GM12891 (cell line): ENCODE results near the gene ATXN7L1.

Experiments
- POLR2A ChIP-seq: IDR thresholded peaks from 2 replicates; pipeline ENCODE4 v1.6.1; 2011; ENCODE audit warnings: low read depth, low read length, control low read depth
- POLR2AphosphoS5 ChIP-seq: IDR thresholded peaks from 2 replicates; pipeline ENCODE4 v1.6.1; 2011; ENCODE audit warnings: low read depth, low read length, control low read depth
- SPI1 ChIP-seq: IDR thresholded peaks from 2 replicates; pipeline ENCODE4 v1.6.1; 2011; ENCODE audit warnings: low read depth, low read length, control low read depth
- TAF1 ChIP-seq: IDR thresholded peaks from 2 replicates; pipeline ENCODE4 v1.6.1; 2011; ENCODE audit warnings: low read depth, low read length, control low read depth

- TF ChIP-seq POLR2A (no peak), TAF1 (no peak), POLR2AphosphoS5 (no peak), SPI1 (no peak)
Observed at GRCh38 chr7:105840981-105841749, 35.2 kb downstream of the ATXN7L1 start.
